Measurements from ENCODE around the gene SERBP1. TPM values are rescaled to one million over a fixed set of nuclear protein-coding genes. Genes with fewer than 3 reads are reported as not detected.

The SERBP1 gene
- total RNA-seq, 1 experiment from 2014 or later: 325 TPM

DNA sequence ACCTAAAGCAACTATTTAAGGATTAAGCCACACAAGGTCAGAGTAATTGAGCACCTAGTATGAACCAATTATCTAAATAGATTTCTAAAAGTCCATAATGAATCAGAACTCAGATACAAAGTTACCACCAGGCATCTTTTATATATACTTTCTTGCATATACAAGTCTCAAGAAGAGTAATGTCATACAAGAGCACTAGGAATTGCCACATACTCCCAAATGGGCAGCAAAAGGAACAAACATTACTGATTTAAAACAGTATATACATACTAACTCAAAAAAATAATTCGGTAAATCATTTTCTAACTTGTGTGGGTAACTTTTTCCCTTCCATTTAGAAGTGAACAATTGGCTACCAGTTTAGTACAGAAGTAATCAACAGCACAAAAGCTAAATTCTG is 22.1 kb downstream of the SERBP1 start (continued):
- TF ChIP-seq CEBPB (IDR thresholded peaks at IDR 0.05; ENCODE audit: low read depth): no peak
- no peak for TF ChIP-seq RAD21 (IDR thresholded peaks at IDR 0.05; ENCODE audit: low read depth)

DNA sequence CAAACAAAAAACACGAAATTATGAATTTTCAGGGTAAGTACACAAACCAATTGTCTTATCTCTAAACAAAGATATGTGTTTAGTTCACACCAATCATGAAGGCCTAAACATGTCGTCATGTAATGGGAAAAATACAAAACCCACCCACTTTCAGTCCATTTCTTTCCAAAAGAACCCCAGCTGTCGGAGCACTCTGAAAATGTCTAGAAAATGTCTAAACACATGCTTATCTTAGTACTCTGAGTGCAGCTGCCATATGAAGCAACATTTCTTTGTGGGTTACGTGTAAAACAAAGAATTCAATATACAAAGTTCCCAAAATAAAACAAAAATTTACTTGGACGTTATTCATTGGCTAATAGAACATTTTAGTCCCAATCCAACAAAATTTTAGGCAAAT is 22.7 kb downstream of the SERBP1 start:
- Histone ChIP-seq H3K4me1 (ENCODE audit: control insufficient read depth in 1 of 2, insufficient read depth in 2 of 2, low read length in 2 of 2) (peaks cover 6 to 42% of the 10 kb centered on the region in 2 experiments), H3K36me3 (ENCODE audit: control insufficient read depth in 1 of 2, insufficient read depth in 2 of 2, low read length in 2 of 2) (peaks cover 15 to 22% of the 10 kb centered on the region in 2 experiments), H3K4me3 (replicated peaks in 1 of 2; ENCODE audit: low read depth in 1 of 2, low read length in 2 of 2) (no peak overlapping the region), H2AFZ (ENCODE audit: low read depth, low read length, poor library complexity, severe bottlenecking) (no peak overlapping the region), H3K9ac (ENCODE audit: low read length) (no peak overlapping the region), H3K9me3 (ENCODE audit: control insufficient read depth in 1 of 2, insufficient read depth in 1 of 2, low read depth in 1 of 2, low read length in 2 of 2) (no peaks in the 10 kb centered on the region), H3K27me3 (ENCODE audit: insufficient read depth, low read length) (no peaks in the 10 kb centered on the region), H4K20me1 (ENCODE audit: insufficient read depth) (peaks cover 51% of the 10 kb centered on the region; the same call in 1 of the 2 replicates), H3K4me2 (ENCODE audit: low read length) (no peak overlapping the region), H3K79me2 (ENCODE audit: insufficient read depth, low read length) (peaks cover 51% of the 10 kb centered on the region), H3K9me2 (ENCODE audit: insufficient read depth) (no peaks in the 10 kb centered on the region), H3K27ac (ENCODE audit: low read depth, low read length) (no peak overlapping the region)
- CTCF ChIA-PET: no interaction called here
- POLR2A ChIA-PET: no interaction called here
- TF ChIP-seq EZH2phosphoT487 (IDR thresholded peaks at IDR 0.05; ENCODE audit: borderline replicate concordance) (no peak), TCF7L2 (IDR thresholded peaks at IDR 0.05; ENCODE audit: borderline replicate concordance, extremely low read depth, insufficient read depth, insufficient read length) (no peak), ZNF274 (IDR thresholded peaks at IDR 0.05; ENCODE audit: low read depth, low read length) (no peak), SP1 (IDR thresholded peaks at IDR 0.05; ENCODE audit: low read depth) (no peak), POLR2A (IDR thresholded peaks at IDR 0.05; ENCODE audit: borderline replicate concordance, extremely low read depth, insufficient read depth, insufficient read length) (no peak), RAD21 (IDR thresholded peaks at IDR 0.05; ENCODE audit: low read depth) (no peak), EZH2 (IDR thresholded peaks at IDR 0.05) (no peak), SRF (IDR thresholded peaks at IDR 0.05; ENCODE audit: low read depth) (no peak), ZFX (IDR thresholded peaks at IDR 0.05) (no peak), CEBPB (IDR thresholded peaks at IDR 0.05; ENCODE audit: low read depth) (no peak), FOSL1 (IDR thresholded peaks at IDR 0.05; ENCODE audit: low read depth) (no peak), ELF1 (IDR thresholded peaks at IDR 0.05; ENCODE audit: borderline replicate concordance, low read depth) (no peak)
- TF ChIP-seq, protein P1, sequence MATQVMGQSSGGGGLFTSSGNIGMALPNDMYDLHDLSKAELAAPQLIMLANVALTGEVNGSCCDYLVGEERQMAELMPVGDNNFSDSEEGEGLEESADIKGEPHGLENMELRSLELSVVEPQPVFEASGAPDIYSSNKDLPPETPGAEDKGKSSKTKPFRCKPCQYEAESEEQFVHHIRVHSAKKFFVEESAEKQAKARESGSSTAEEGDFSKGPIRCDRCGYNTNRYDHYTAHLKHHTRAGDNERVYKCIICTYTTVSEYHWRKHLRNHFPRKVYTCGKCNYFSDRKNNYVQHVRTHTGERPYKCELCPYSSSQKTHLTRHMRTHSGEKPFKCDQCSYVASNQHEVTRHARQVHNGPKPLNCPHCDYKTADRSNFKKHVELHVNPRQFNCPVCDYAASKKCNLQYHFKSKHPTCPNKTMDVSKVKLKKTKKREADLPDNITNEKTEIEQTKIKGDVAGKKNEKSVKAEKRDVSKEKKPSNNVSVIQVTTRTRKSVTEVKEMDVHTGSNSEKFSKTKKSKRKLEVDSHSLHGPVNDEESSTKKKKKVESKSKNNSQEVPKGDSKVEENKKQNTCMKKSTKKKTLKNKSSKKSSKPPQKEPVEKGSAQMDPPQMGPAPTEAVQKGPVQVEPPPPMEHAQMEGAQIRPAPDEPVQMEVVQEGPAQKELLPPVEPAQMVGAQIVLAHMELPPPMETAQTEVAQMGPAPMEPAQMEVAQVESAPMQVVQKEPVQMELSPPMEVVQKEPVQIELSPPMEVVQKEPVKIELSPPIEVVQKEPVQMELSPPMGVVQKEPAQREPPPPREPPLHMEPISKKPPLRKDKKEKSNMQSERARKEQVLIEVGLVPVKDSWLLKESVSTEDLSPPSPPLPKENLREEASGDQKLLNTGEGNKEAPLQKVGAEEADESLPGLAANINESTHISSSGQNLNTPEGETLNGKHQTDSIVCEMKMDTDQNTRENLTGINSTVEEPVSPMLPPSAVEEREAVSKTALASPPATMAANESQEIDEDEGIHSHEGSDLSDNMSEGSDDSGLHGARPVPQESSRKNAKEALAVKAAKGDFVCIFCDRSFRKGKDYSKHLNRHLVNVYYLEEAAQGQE (IDR thresholded peaks at IDR 0.05; ENCODE audit: low read depth): no peak
- TF ChIP-seq, protein P2, sequence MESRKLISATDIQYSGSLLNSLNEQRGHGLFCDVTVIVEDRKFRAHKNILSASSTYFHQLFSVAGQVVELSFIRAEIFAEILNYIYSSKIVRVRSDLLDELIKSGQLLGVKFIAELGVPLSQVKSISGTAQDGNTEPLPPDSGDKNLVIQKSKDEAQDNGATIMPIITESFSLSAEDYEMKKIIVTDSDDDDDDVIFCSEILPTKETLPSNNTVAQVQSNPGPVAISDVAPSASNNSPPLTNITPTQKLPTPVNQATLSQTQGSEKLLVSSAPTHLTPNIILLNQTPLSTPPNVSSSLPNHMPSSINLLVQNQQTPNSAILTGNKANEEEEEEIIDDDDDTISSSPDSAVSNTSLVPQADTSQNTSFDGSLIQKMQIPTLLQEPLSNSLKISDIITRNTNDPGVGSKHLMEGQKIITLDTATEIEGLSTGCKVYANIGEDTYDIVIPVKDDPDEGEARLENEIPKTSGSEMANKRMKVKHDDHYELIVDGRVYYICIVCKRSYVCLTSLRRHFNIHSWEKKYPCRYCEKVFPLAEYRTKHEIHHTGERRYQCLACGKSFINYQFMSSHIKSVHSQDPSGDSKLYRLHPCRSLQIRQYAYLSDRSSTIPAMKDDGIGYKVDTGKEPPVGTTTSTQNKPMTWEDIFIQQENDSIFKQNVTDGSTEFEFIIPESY (IDR thresholded peaks at IDR 0.05; ENCODE audit: extremely low read depth, insufficient replicate concordance, low read length): no peak
- TF ChIP-seq, protein P3, sequence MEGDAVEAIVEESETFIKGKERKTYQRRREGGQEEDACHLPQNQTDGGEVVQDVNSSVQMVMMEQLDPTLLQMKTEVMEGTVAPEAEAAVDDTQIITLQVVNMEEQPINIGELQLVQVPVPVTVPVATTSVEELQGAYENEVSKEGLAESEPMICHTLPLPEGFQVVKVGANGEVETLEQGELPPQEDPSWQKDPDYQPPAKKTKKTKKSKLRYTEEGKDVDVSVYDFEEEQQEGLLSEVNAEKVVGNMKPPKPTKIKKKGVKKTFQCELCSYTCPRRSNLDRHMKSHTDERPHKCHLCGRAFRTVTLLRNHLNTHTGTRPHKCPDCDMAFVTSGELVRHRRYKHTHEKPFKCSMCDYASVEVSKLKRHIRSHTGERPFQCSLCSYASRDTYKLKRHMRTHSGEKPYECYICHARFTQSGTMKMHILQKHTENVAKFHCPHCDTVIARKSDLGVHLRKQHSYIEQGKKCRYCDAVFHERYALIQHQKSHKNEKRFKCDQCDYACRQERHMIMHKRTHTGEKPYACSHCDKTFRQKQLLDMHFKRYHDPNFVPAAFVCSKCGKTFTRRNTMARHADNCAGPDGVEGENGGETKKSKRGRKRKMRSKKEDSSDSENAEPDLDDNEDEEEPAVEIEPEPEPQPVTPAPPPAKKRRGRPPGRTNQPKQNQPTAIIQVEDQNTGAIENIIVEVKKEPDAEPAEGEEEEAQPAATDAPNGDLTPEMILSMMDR (IDR thresholded peaks at IDR 0.05 in 2 of 3, conservative IDR thresholded peaks at IDR 0.05 in 1 of 3; ENCODE audit: borderline replicate concordance in 1 of 3, insufficient read depth in 1 of 3, low read depth in 2 of 3, low read length in 2 of 3): no peak
- DNase-seq (ENCODE audit: low read depth, low spot score) (no peak), ATAC-seq (no peak)
- no TSS peak for BruUV-seq (replicated peaks)
- RAD21 ChIA-PET (ENCODE audit: low non-redundant PET in 1 of 2, low total read pairs in 2 of 2, uncharacterized antibody in 2 of 2, unreplicated experiment in 2 of 2): no interaction called here
- intact Hi-C loops (cut with micrococcal nuclease): no loop called here
